BLaER1 (cell line): ENCODE results near the gene ZNRF3.
"Not testable (repeated sequence)": the region's sequence is repeated elsewhere in the genome, so short reads cannot be mapped to it uniquely, and the experiment has no call there.

ENCODE experiments used
- H3K27ac ChIP-seq: shearing (Covaris generic); formaldehyde crosslinking; 2 replicates; pipeline ENCODE4 v1.8.1; 2022
- H3K27me3 ChIP-seq: shearing (Covaris generic); formaldehyde crosslinking; 2 replicates; pipeline ENCODE4 v1.8.1; 2022
- H3K36me3 ChIP-seq: shearing (Covaris generic); formaldehyde crosslinking; 2 replicates; pipeline ENCODE4 v1.8.1; 2022
- H3K4me1 ChIP-seq: shearing (Covaris generic); formaldehyde crosslinking; 2 replicates; pipeline ENCODE4 v1.8.1; 2022
- H3K4me2 ChIP-seq: shearing (Covaris generic); formaldehyde crosslinking; 2 replicates; pipeline ENCODE4 v1.8.1; 2022
- H3K4me3 ChIP-seq: shearing (Covaris generic); formaldehyde crosslinking; 2 replicates; pipeline ENCODE4 v1.8.1; 2022
- H3K9ac ChIP-seq: shearing (Covaris generic); formaldehyde crosslinking; 2 replicates; pipeline ENCODE4 v1.8.1; 2022
- H3K9me3 ChIP-seq: shearing (Covaris generic); formaldehyde crosslinking; 2 replicates; pipeline ENCODE4 v1.8.1; 2022
- H4K20me1 ChIP-seq: shearing (Covaris generic); formaldehyde crosslinking; 2 replicates; pipeline ENCODE4 v1.8.1; 2022
- Cebpa-rat ChIP-seq: shearing (Covaris generic); IDR thresholded peaks from 2 replicates; pipeline ENCODE4 v1.8.1; 2022

Gene ZNRF3

DNA sequence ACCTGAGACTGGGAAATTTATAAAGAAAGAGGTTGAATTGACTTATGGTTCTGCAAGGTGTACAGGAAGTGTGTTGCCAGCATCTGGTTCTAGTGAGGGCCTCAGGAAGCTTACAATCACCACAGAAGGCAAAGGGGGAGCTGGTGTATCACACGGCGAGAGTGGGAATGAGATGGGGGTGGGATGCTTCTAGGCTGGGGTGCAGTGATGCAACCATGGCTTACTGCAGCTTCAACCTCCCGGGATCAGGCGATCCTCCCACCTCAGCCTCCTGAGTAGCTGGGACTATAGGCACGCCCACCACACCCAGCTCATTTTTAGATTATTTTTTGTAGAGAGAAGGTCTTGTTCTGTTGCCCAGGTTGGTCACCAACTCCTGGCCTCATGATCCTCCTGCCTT, 117.3 kb downstream of the ZNRF3 start:
- no peak for TF ChIP-seq Cebpa-rat
- Histone ChIP-seq H3K9ac (no peak overlapping the region), H3K9me3 (no peaks in the 10 kb centered on the region), H3K27me3 (peaks cover 14% of the 10 kb centered on the region; the same call in 1 of the 2 replicates), H3K36me3 (peaks cover 8% of the 10 kb centered on the region; the same call in 1 of the 2 replicates), H3K27ac (no peak overlapping the region), H3K4me3 (no peak overlapping the region), H4K20me1 (peaks cover 32% of the 10 kb centered on the region), H3K4me2 (no peak overlapping the region), H3K4me1 (peaks cover 6% of the 10 kb centered on the region; the same call in 1 of the 2 replicates)

DNA sequence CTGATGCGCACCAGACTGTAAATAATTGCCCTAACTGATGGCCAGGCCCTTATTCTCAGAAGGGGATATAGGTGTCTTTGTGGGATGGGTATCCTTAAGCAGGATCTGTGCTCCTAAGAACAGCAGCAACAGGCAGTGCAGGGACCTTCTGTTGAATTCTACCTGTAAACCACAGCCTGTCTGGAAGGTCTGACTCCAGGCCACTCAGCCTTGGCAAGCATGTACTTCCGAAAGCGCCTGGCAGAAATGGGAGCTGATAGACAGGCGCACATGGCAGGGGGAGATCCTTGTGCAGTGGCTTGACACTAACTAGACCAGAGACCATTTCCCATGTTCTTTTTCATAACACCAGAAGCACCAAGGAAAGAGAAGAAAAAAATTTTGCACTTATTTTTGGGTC, 119.2 kb downstream of the ZNRF3 start:
- no peak for TF ChIP-seq Cebpa-rat
- no peak overlapping the region for H3K4me3 ChIP-seq

DNA sequence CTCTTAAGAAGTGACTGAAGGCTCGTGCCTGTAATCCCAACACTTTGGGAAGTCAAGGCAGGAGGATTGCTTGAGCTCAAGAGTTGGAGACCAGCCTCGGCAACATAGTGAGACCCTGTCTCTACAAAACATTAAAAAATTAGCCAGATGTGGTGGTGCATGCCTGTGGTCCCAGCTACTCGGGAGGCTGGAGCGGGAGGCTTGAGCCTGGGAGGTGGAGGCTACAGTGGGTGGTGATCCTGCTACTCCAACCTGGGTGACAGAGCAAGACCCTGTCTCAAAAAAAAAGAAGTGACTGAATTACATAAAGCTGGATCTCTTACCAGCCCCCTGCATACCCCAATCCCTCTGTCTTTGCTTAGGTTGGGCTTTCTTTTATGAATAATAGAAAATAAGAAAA, 120.2 kb downstream of the ZNRF3 start:
- Histone ChIP-seq H3K4me2 (no peak overlapping the region), H3K4me1 (peaks cover 6% of the 10 kb centered on the region; the same call in 1 of the 2 replicates), H3K27me3 (peaks cover 14% of the 10 kb centered on the region; the same call in 1 of the 2 replicates), H3K9ac (no peak overlapping the region), H3K27ac (no peak overlapping the region), H3K4me3 (no peak overlapping the region), H3K36me3 (no peaks in the 10 kb centered on the region), H4K20me1 (peaks cover 48% of the 10 kb centered on the region), H3K9me3 (no peaks in the 10 kb centered on the region)
- no peak for TF ChIP-seq Cebpa-rat

More for the DNA sequence above, 119.2 kb downstream of the ZNRF3 start:
- Histone ChIP-seq H3K27me3 (peaks cover 14% of the 10 kb centered on the region; the same call in 1 of the 2 replicates), H3K36me3 (no peaks in the 10 kb centered on the region), H3K4me1 (peaks cover 6% of the 10 kb centered on the region; the same call in 1 of the 2 replicates), H3K4me2 (no peak overlapping the region), H3K9ac (no peak overlapping the region), H3K9me3 (no peaks in the 10 kb centered on the region), H3K27ac (no peak overlapping the region), H4K20me1 (peaks cover 48% of the 10 kb centered on the region)

DNA sequence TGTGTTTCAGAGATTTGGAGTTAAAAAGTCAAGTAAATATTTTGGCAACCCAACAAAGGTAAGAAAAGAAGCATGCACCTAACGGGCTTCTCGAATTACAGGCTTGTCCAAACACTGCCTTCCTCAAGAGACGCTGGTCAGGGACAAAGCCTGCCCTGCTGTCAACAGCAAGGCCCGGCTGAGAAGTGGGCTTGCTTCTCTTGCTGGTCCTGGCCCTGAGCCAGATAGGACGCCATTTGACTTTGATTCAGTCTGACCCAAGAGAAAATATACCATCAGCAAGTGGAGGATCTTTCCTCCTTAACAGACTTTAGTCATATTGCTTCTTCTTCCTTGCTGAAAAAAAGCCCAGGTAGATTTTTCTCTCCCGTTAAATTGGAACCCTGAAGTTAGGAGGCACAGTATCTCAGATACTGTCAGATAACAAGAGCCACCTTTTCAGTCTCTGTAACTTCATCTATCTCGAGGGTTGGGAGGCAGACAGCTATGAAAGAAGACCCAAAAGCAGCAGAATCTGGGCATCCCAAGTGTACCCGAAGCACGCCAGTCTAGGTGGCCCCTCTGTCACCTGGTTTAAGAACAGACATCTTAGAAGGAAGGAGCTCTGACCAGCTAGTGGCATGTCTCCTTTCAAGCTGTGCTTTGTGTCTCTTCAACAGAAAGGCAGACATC, 120.7 kb downstream of the ZNRF3 start:
- Histone ChIP-seq H3K27ac (no peak overlapping the region), H3K4me1 (peaks cover 6% of the 10 kb centered on the region; the same call in 1 of the 2 replicates), H3K27me3 (peaks cover 14% of the 10 kb centered on the region; the same call in 1 of the 2 replicates), H3K9me3 (no peaks in the 10 kb centered on the region), H3K4me2 (peak overlapping the region; percentile 38), H3K4me3 (no peak overlapping the region), H3K36me3 (no peaks in the 10 kb centered on the region), H4K20me1 (peaks cover 48% of the 10 kb centered on the region), H3K9ac (no peak overlapping the region)
- TF ChIP-seq Cebpa-rat: no peak

DNA sequence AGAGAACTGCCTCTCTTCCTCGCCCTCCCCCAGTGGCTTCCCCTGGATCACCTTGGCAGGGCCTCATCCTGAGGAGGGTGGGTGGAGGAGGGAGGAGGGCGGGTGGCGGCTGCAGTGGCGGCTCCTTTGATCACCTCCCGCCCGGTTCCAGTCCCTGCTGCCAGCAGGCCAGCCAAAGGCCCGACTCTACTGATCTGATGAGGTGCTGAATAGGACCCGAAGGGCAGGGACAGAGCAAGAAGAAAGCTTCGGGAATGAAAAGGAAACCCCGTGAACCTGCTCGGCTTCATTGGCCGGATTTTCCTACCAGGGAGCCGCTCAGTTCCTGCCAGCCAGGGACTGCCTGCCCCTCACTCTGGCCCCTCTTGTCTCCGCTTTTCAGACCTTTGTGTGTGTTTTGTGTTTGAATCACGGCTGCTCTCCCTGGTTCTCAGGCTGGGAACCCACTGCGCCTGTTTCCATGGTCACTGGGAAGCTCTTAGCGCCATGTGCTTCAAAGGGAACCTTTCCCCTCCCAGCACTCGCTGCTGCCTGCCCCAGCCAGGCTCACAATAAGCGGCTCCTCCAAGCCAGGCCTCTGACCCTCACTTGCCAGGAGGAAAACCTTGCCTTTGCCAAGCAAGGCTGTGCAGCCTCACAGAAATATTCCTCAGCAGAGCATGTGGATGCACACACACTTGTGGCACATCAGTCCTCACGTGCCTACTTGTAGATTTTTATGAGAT, 121.4 kb downstream of the ZNRF3 start:
- no peak for TF ChIP-seq Cebpa-rat
- H3K9me3 ChIP-seq: no peaks in the 10 kb centered on the region
- H3K36me3 ChIP-seq: no peaks in the 10 kb centered on the region
- no peak overlapping the region for H3K9ac ChIP-seq
- no peak overlapping the region for H3K27ac ChIP-seq
- H4K20me1 ChIP-seq: peaks cover 48% of the 10 kb centered on the region
- H3K27me3 ChIP-seq: peaks cover 14% of the 10 kb centered on the region; the same call in 1 of the 2 replicates
- peaks cover 6% of the 10 kb centered on the region; the same call in 1 of the 2 replicates for H3K4me1 ChIP-seq
- no peak overlapping the region for H3K4me3 ChIP-seq
- no peak overlapping the region for H3K4me2 ChIP-seq

DNA sequence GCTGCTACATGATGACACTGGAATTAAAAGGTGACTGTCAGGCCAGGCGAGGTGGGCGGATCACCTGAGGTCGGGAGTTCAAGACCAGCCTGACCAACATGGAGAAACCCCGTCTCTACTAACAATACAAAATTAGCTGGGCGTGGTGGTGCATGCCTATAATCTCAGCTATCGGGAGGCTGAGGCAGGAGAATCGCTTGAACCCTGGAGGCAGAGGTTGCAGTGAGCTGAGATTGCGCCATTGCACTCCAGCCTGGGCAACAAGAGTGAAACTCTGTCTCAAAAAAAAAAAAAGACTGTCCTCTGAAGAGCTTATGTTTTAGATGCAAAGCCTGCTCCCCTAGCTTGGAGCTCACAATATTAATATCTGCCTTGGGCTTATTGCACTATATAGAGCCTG, 122.4 kb downstream of the ZNRF3 start:
- H3K9me3 ChIP-seq, H3K4me3 ChIP-seq, H3K4me1 ChIP-seq, H3K4me2 ChIP-seq, H3K36me3 ChIP-seq, H3K27ac ChIP-seq, H3K9ac ChIP-seq: not testable (repeated sequence)
- peaks cover 14% of the 10 kb centered on the region; the same call in 1 of the 2 replicates for H3K27me3 ChIP-seq
- H4K20me1 ChIP-seq: peaks cover 48% of the 10 kb centered on the region

DNA sequence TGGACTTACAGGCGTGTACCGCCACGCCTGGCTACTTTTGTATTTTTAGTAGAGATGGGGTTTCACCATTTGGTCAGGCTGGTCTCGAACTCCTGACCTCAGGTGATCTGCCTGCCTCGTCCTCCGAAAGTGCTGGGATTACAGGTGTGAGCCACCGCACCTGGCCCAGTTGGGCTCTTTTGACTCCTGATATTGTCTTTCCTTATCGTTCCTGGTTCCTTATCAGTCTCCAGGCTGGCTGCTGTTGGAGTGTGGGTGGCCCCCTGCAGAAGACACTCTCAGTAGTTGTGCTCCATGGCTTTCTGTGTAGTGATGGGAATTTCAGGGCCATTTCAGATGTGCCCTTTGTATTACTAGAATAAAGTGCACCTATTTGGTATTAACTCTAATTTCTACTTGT, 123.0 kb downstream of the ZNRF3 start:
- Histone ChIP-seq H3K9me3 (no peaks in the 10 kb centered on the region), H3K9ac (no peak overlapping the region), H3K27ac (no peak overlapping the region), H3K27me3 (peaks cover 14% of the 10 kb centered on the region; the same call in 1 of the 2 replicates), H3K4me2 (no peak overlapping the region), H3K4me1 (peaks cover 6% of the 10 kb centered on the region; the same call in 1 of the 2 replicates), H3K36me3 (no peaks in the 10 kb centered on the region; the same call in 1 of the 2 replicates), H3K4me3 (no peak overlapping the region), H4K20me1 (peaks cover 48% of the 10 kb centered on the region)
- no peak for TF ChIP-seq Cebpa-rat

DNA sequence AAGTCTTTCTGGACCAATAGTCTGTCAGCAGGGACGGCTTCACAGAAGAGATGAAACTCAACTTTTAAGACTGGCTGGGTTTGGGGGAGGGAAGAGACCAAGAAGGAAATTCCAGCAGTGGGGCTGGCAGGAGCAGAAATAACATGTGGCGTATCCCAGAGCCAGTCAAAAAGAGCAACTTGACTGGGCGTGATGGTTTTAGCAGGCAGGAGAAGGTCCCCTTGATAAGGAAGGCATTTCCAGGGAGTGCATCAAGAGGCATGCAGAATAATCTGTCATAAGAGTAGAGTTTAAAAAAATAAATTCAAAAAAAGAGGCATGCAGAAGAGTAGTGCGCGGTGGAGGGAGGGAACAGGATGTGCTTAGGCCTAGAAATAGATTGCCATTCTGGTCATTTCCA, 125.8 kb downstream of the ZNRF3 start:
- H3K4me1 ChIP-seq: peaks cover 3% of the 10 kb centered on the region; the same call in 1 of the 2 replicates
- H3K36me3 ChIP-seq: peaks cover 10% of the 10 kb centered on the region
- H3K9ac ChIP-seq: no peak overlapping the region
- peaks cover 10% of the 10 kb centered on the region; the same call in 1 of the 2 replicates for H3K27me3 ChIP-seq
- H3K27ac ChIP-seq: no peak overlapping the region
- H3K4me2 ChIP-seq: no peak overlapping the region
- H3K4me3 ChIP-seq: no peak overlapping the region
- peaks cover 31% of the 10 kb centered on the region for H4K20me1 ChIP-seq
- TF ChIP-seq Cebpa-rat: no peak
- H3K9me3 ChIP-seq: no peaks in the 10 kb centered on the region

DNA sequence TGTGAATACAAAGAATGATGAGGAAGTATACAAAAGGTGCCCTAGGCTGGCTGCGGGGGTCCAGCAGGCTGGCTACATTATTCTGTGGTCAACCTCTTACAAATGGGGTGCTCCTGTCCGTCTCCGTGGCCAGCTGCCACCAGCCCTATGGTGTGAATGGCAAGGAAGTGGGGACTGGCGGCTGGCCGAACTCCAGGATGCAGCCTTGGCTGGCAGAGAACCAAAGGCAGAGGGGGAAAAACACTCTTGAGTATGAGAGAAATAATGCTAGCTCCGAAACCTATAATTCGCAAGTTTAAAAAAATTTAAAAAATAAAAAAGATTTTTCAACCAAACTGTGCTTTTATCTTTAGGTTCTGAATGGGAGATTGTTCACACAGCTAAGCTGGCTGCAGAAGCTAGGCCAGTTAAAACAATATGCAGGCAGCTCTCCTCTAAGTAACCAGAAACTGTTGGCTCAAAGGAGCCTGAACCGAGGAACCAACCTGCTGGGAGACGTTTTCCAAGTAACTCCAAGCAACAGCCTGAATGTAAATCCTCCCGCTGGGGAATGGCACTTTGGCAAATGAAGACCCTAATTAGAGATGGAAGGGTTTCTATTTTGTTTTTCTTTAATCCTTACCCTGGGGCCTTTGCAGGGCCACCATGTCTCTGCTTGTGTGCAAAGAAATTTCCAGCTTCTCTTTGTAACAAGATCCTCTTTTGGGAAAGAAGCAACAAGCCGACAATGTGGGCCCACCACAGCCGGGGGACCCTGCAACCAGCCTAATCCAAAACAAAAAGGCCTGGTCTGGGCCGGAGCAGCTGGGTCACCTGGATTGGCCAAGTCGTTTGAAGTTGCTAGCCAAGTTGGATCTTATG, 128.1 kb downstream of the ZNRF3 start:
- no peaks in the 10 kb centered on the region for H3K27me3 ChIP-seq
- TF ChIP-seq Cebpa-rat: no peak
- H3K4me2 ChIP-seq: no peak overlapping the region
- H3K4me1 ChIP-seq: no peaks in the 10 kb centered on the region
- H3K4me3 ChIP-seq: no peak overlapping the region
- H3K9ac ChIP-seq: no peak overlapping the region
- H4K20me1 ChIP-seq: peaks cover 9% of the 10 kb centered on the region
- peaks cover 10% of the 10 kb centered on the region for H3K36me3 ChIP-seq
- no peaks in the 10 kb centered on the region for H3K9me3 ChIP-seq
- no peak overlapping the region for H3K27ac ChIP-seq
